Liver (tissue), 3 donors: Measurements from ENCODE around the gene WDR17.

ENCODE experiments used
- CTCF ChIP-seq: fragments of 150-350 bp; IDR thresholded peaks from 2 replicates; pipeline ENCODE4 v1.5.1; 2017; ENCODE audit warnings: improper control_type of control experiment, low read depth, low read length; ENCODE audit not compliant: missing input control
- SP1 ChIP-seq: IDR thresholded peaks from 2 replicates; pipeline ENCODE4 v1.6.1; 2018; ENCODE audit warnings: antibody characterized with exemption, mild to moderate bottlenecking
- ZBTB33 ChIP-seq: IDR thresholded peaks from 2 replicates; pipeline ENCODE4 v1.6.1; 2016; ENCODE audit warnings: antibody characterized with exemption
- donor health status: healthy.
- donor health status: healthy.

- no peak for TF ChIP-seq SP1
- no peak for TF ChIP-seq CTCF
- TF ChIP-seq ZBTB33 = no peak
These were observed 119.4 kb downstream of the WDR17 start for GRCh38 chr4:176185051-176185450.
